DMS 273 (cell line): Measurements from ENCODE around the gene CA12.

Experiments
- DNase-seq: peaks from one replicate; lab custom pipeline; 2025; ENCODE audit not compliant: unreplicated experiment; lab: John Stamatoyannopoulos, UW

CA12 gene

GRCh38 chr15:63312286-63312685, 69.4 kb downstream of the CA12 start:
- DNase-seq: no peak

- no peak for DNase-seq
Measured at GRCh38 chr15:63310646-63311045, 71.0 kb downstream of the CA12 start.

- no peak for DNase-seq
Measured at GRCh38 chr15:63308947-63309346, 72.7 kb downstream of the CA12 start.

GRCh38 chr15:63308491-63308890, 73.2 kb downstream of the CA12 start:
- no peak for DNase-seq

GRCh38 chr15:63306492-63307073, 75.1 kb downstream of the CA12 start:
- no peak for DNase-seq

GRCh38 chr15:63305260-63305659, 76.4 kb downstream of the CA12 start:
- no peak for DNase-seq

- no peak for DNase-seq
Measured at GRCh38 chr15:63301088-63301487, 80.6 kb downstream of the CA12 start.

GRCh38 chr15:63299943-63300575, 81.6 kb downstream of the CA12 start:
- no peak for DNase-seq

GRCh38 chr15:63296195-63296594, 85.5 kb downstream of the CA12 start:
- no peak for DNase-seq

- DNase-seq: no peak
Measured at GRCh38 chr15:63295341-63295740, 86.3 kb downstream of the CA12 start.

- DNase-seq: no peak
Measured at GRCh38 chr15:63294359-63294758, 87.3 kb downstream of the CA12 start.

GRCh38 chr15:63292771-63293170, 88.9 kb downstream of the CA12 start:
- DNase-seq: no peak

- DNase-seq: no peak
Measured at GRCh38 chr15:63292241-63292640, 89.4 kb downstream of the CA12 start.

- no peak for DNase-seq
Measured at GRCh38 chr15:63291507-63291906, 90.1 kb downstream of the CA12 start.

GRCh38 chr15:63288778-63289378, 92.8 kb downstream of the CA12 start:
- DNase-seq: peak; percentile 72

- DNase-seq: no peak
Measured at GRCh38 chr15:63288342-63288741, 93.3 kb downstream of the CA12 start.

- DNase-seq: peak; percentile 2
Measured at GRCh38 chr15:63287109-63287508, 94.5 kb downstream of the CA12 start.

- DNase-seq: no peak
Measured at GRCh38 chr15:63284335-63284734, 97.3 kb downstream of the CA12 start.

GRCh38 chr15:63283126-63283525, 98.5 kb downstream of the CA12 start:
- DNase-seq: no peak

- no peak for DNase-seq
Measured at GRCh38 chr15:63277893-63278456, 103.7 kb downstream of the CA12 start.

- DNase-seq: peak; percentile 87
Measured at GRCh38 chr15:63277038-63277892, 104.4 kb downstream of the CA12 start, which contains the start of gene APH1B. Gene APH1B, plus strand, starts transcription at chr15:63277605. Its CDS starts 19 bp downstream, at chr15:63277624.
